NCI-H748 (cell line): ENCODE data around the gene NR3C1.
A peak's percentile ranks its signal among the peaks of the same experiment; 100 is the strongest.

ENCODE experiments used
- DNase-seq: peaks from one replicate; lab custom pipeline; 2025; ENCODE audit not compliant: unreplicated experiment; lab: John Stamatoyannopoulos, UW

The NR3C1 gene

GRCh38 chr5:143403593-143404415, at the start of gene NR3C1:
TSS of gene NR3C1 (minus strand) at chr5:143403686. CDS start at chr5:143400839, 2,847 bp downstream.
- DNase-seq, result peak; percentile 70

DNA sequence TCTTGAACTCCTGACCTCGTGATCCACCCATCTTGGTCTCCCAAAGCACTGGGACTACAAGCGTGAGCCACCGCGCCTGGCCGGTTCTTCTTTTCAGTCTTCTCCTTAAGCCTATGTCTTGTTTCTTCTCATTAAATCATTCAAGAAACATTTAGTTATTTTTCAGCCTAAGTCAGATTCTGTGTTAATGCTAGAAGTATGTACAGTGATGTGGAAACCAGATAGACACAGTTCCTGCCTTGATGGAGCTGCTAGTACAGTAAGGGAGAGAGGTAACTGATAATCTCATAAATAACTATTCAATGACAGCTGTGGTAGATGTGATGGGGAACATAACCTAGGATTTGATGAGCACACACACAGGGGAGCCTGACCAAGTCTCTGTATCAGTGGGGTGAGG, 46.3 kb upstream of the NR3C1 start:
- no peak for DNase-seq

- DNase-seq, result no peak
These were observed 45.0 kb upstream of the NR3C1 start for GRCh38 chr5:143448518-143448917.

DNA sequence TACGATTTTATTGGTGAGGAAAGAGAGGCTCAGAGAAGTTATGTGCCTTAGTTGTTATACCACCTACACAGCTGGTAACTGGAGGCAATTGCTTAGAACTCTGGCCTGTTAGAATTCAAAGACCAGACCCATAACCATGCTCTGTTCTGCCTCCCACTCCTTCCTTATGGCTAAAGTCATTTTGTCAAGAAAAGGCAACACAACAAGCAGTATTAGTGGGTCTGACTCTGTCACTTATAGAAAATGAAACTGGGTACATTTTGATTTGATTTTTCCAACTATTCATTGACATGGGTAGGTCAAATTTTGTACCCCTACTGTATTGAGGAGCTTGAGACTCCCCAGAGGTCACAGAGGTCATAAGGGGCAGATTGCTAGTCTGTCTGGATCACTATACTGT, 44.5 kb upstream of the NR3C1 start:
- no peak for DNase-seq

- DNase-seq, result no peak
These were observed 43.2 kb upstream of the NR3C1 start for GRCh38 chr5:143446535-143447226.

- peak; percentile 14 for DNase-seq
These were observed 42.3 kb upstream of the NR3C1 start for GRCh38 chr5:143445776-143446175.

GRCh38 chr5:143443330-143443729, 39.8 kb upstream of the NR3C1 start:
- no peak for DNase-seq

GRCh38 chr5:143442385-143442784, 38.9 kb upstream of the NR3C1 start:
- no peak for DNase-seq

DNA sequence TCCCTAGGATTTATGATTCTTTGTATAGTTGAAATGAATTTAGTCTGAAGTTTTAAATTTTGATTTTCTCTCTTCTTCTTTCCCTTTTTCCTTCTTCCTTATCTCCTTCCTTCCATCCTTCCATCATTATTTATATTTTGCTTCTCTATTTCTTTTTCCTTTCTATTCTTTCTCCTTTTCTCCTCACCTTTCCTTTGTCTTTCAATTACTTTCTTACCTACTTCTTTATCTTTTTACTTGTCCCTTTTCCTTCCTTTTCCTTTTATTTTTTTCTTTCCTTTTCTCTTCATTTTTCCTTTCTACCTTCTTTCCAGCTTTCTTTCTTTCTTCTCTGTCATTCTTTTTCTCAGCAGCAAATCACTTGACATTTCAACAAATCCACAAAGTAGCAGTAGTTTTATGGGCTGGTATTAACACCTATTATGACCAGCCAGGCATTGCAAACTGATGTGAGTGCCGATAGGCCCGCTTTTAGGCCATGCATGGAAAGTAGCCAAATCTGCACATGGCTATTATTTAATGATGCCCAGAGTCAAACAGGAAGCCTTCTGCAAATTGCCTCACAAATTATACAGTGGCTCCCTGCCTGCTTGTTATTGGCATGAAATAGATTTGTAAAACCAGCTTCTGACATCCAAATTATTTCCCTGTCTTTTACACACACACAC, 37.1 kb upstream of the NR3C1 start:
- peak; percentile 65 for DNase-seq

DNA sequence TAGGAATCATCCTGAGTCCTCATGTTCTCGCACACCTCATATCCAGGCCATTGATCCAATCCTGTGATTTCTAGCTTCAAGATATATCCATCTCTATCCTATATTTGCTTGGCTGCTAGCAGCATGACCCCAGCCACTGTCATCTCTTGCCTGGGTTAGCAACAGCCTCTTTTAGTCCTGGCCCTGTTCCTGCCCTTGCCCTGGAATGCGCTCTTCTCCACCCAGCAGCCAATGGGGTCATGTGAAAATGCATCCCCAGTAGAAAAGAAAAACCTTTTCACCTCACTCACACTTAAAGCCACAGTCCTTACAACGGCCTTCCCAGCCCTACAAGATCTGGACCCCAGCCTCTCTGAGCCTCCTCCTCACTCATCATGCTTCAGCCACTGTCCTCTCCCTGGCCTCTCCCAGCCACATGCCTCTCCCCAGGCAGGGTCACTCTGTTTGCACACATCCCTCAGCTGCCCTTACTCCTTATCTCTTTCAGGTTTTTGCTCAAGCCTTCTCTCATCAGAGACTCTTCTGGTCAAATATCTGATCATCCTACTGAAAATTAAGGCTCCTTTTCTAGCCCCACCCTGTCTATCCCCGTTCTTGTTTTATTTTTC, 34.3 kb upstream of the NR3C1 start:
- DNase-seq, result no peak

- DNase-seq, result no peak
These were observed 33.4 kb upstream of the NR3C1 start for GRCh38 chr5:143436871-143437270.

DNA sequence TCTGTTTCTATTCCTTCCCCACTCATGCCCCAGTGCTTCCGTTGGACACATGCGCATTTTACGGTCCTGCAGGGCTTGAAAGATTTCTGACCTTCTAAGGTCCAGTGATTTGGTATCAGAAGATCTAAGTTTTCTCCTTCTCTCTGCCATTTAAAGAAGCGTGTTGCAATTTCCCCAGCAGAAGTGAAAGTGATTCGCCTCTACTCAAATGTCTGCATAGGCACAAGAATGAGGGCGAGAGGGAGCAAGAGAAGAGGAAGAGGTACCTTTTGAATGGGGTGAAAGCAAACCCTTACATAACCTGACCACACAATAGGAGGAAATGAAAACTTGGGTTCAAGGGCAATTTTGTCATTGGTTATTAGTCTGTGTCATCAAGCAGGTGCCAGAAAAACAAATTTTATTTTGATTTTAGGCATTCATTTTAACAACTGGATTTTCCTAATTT, 31.7 kb upstream of the NR3C1 start:
- DNase-seq, result no peak

GRCh38 chr5:143434261-143435209, 31.0 kb upstream of the NR3C1 start:
- no peak for DNase-seq

DNA sequence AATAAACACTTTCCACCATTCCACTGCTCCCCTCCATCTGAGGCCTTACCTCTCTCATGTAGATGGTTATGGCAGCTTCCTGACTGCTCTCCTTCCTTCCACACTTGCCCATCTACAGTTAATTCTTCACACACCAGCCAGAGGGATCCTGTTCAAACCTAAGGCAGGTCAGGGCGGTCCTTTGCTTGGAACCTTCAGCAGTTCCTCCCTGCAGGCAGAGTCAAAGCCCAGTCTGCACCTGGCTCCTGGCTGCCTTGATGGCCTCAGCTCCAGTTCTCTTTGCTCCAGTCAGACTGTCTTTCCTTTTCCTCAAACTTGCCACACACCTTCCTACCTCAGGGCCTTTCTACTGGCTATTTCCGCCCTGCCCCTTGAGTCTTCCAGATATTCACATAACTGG, 30.2 kb upstream of the NR3C1 start:
- DNase-seq, result no peak

- no peak for DNase-seq
These were observed 29.3 kb upstream of the NR3C1 start for GRCh38 chr5:143432658-143433239.

DNA sequence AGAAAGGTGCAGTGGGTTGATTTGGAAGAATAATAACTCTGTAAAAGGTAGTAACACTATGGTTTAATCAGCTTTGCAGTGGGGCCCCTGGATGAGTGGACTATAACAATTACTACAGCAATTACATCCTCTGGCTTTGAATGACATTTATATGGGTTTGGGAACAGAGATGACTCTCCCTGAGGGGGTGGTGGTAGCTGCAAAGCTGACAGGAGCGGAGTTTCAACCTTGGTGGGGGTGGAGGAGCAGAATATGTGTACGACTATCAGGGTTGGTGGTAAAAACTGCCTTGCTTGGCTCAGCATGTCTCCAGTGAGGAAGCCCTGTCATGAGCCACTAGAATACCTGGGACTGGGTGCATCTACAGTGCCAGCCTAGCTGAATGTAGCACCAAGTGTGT, 28.3 kb upstream of the NR3C1 start:
- no peak for DNase-seq

GRCh38 chr5:143428738-143429420, 25.4 kb upstream of the NR3C1 start:
- no peak for DNase-seq

- no peak for DNase-seq
These were observed 24.7 kb upstream of the NR3C1 start for GRCh38 chr5:143428155-143428554.

DNA sequence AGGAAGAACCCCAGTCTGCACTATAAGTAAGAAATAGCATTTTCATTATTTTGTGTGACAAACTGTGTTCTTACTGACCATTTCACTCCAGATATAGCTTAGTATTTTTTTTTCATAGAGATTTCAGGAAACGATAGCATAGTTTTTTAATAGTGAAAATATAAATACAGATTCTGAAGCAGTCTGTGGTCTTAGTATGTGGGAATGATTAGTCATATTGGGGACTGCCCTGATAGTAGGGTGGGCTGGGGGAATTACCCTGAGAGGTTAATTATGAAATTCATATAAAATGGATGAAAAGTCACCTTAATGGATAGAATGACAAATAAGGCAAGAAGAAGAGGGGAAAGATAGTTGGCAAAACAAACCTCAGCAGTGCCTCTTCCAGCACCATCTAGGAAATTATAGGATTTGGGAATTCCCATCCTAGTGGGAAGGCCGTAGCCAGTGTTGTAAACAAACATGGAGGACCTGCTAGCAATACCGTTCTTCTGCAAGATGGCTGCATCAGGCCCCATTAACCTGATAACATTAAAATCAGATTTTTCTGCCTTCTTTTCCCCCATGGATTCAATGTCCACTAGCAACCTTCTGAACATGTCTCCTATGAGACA, 23.7 kb upstream of the NR3C1 start:
- no peak for DNase-seq
